ENCODE data around the gene CD3E. TPM values are rescaled to one million over a fixed set of nuclear protein-coding genes. Genes with fewer than 3 reads are reported as not detected.

The CD3E gene
- total and polyA plus RNA-seq, 2 of the 8 experiments (the other 6 are each of a cell fraction or from before 2014, with no cell fraction given): not detected

DNA sequence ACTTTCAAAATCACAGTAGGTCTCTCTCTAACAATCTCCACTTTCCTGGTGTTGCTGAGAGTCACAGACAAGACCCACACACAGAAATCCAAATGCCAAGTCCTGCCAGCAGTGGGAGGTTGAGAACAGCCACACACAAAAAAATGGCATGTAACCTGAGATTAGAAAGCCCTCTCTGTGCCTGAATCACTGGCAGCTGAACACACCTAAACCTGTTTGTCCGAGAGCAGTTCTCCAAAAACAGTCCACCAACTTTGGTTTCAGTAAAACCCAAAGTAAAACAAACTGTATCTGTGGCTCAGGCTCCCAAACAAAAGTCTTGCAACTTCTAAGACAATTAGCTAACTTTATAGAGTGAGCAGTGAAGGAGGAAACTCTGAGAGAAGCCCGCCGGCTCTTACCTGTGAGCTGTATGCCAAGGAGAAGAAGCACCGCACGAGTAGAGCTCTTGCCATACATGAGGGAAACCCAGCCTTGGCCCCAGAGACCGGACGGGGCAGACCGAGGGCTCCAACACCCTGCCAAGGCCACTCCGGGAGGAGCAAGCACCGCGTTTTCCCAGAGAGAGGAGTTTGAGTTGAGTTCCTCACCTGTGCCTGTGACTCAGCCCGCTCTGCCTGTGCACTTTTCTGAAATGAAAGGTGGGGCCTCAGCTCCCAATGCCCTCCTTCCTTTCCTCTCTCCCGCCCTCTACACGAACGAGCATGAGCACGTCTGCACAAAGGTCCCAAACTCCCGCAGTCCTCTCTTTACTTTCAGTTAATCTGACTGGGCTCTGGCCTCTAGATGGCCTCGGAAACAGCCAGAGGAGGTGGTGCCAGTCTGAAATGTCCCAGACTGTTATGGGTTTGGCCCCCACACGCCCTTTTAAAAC is 40.6 kb upstream of the CD3E start, which contains the start of gene MPZL2:
MPZL2 (minus strand) TSS at position 603 of the 874 bp plus-strand sequence; CDS start at position 459, 144 bp downstream.
- Histone ChIP-seq H4K20me1 (replicated peaks in 1 of 2; ENCODE audit: control insufficient read depth in 1 of 2, insufficient read depth in 2 of 2, low read length in 2 of 2) (no peaks in the 10 kb centered on the region), H2BK120ac (replicated peaks; ENCODE audit: low read depth, low read length) (no peak within 1 kb of the TSS), H2AK5ac (ENCODE audit: low read depth, low read length) (no peak within 1 kb of the TSS), H2BK5ac (ENCODE audit: low read depth, low read length) (no peak within 1 kb of the TSS), H3K36me3 (ENCODE audit: control insufficient read depth in 2 of 4, insufficient read depth in 4 of 4, low read length in 3 of 4) (no peaks in the 10 kb centered on the region), H3K23ac (ENCODE audit: insufficient read length) (no peak within 1 kb of the TSS), H3K4ac (replicated peaks; ENCODE audit: insufficient read length, low read depth, low read length) (peak within 1 kb of the TSS; percentile 69), H4K5ac (ENCODE audit: insufficient read length, low read depth, low read length) (no peak within 1 kb of the TSS), H3K4me3 (ENCODE audit: extremely low read depth in 1 of 4, insufficient read depth in 2 of 4, low read depth in 3 of 4, low read length in 4 of 4) (peak within 1 kb of the TSS; percentile 28 to 59 (median 38); a peak in 7 of 8 replicates), H4K91ac (replicated peaks; ENCODE audit: insufficient read length, low read length) (peak within 1 kb of the TSS; percentile 23), H2BK12ac (ENCODE audit: low read depth, low read length) (peak within 1 kb of the TSS; percentile 30), H3K23me2 (ENCODE audit: low read depth, low read length) (peaks cover 5% of the 10 kb centered on the region; the same call in 1 of the 2 replicates), H2BK20ac (ENCODE audit: low read length) (peak within 1 kb of the TSS; percentile 66; the same call in 1 of the 2 replicates), H3K79me1 (ENCODE audit: low read depth, low read length) (no peaks in the 10 kb centered on the region), H3K27me3 (replicated peaks in 1 of 4; ENCODE audit: control insufficient read depth in 3 of 4, extremely low read depth in 1 of 4, insufficient read depth in 3 of 4, low read length in 3 of 4) (peaks cover 1 to 42% (median 30%) of the 10 kb centered on the region in 4 experiments), H3K27ac (ENCODE audit: low read depth, low read length) (no peak within 1 kb of the TSS; the same call in 1 of the 2 replicates), H3K56ac (replicated peaks; ENCODE audit: insufficient read length, low read depth, low read length) (no peak within 1 kb of the TSS), H3K4me2 (ENCODE audit: insufficient read depth in 1 of 2, low read depth in 2 of 2, low read length in 2 of 2) (peak within 1 kb of the TSS; percentile 75 to 95), H3K14ac (ENCODE audit: insufficient read length) (no peak within 1 kb of the TSS), H3K18ac (ENCODE audit: extremely low read depth, low read length) (peak within 1 kb of the TSS; percentile 79), H3K9ac (replicated peaks in 1 of 4; ENCODE audit: extremely low read depth in 1 of 4, low read depth in 3 of 4, low read length in 3 of 4) (peak within 1 kb of the TSS; percentile 14 to 57 (median 28); a peak in 5 of 7 replicates), H2AFZ (ENCODE audit: low read length) (peak within 1 kb of the TSS; percentile 86), H3K79me2 (ENCODE audit: control insufficient read depth in 1 of 2, insufficient read depth in 2 of 2, low read length in 2 of 2) (no peaks in the 10 kb centered on the region), H3K9me3 (ENCODE audit: insufficient read depth in 2 of 2, low read depth in 1 of 2, low read length in 1 of 2) (no peaks in the 10 kb centered on the region), H3K4me1 (replicated peaks in 1 of 4; ENCODE audit: control insufficient read depth in 3 of 4, insufficient read depth in 4 of 4, low read length in 3 of 4) (peaks cover 3 to 11% (median 4%) of the 10 kb centered on the region in 4 experiments; a peak in 4 of 7 replicates), H2BK15ac (ENCODE audit: low read length) (0 out of 2 replicates have a peak within 1 kb of the TSS, but pooled peaks have one; percentile 53), H4K8ac (ENCODE audit: extremely low read depth, insufficient read depth, low read length) (no peak within 1 kb of the TSS)
- DNase-seq (ENCODE audit: low read depth in 1 of 2, low spot score in 2 of 2) (peak in 1 of 2 experiments; percentile 70), FAIRE-seq (peak; percentile 39)
- ChIA-PET CTCF (ENCODE audit: partially characterized antibody) (interaction anchor here (0.6 to 2.6 kb wide), 17 partner anchors 10 to 420 kb away, joined by 3 to 15 read pairs (median 6); partner anchors contain the start of gene JAML), POLR2A (ENCODE audit: partially characterized antibody) (interaction anchor here (0.7 to 1.5 kb wide), 6 partner anchors 11 to 126 kb away, joined by 3 to 6 read pairs (median 4); partner anchors contain the start of gene MPZL3)
- 10% methylated on average over 19 of the region's 19 CpGs; no CpG with 5 or more reads in 1 of the 2 experiments for WGBS, 2 experiments (ENCODE audit: extremely low coverage in 1 of 2, insufficient coverage in 1 of 2, insufficient read length in 1 of 2, insufficient replicate concordance in 2 of 2, low coverage in 1 of 2, low lambda C conversion rate in 2 of 2, missing lambda C conversion rate in 1 of 2)
- TF ChIP-seq MAFK (IDR thresholded peaks at IDR 0.05; ENCODE audit: low read depth, low read length) (no peak), HDAC6 (IDR thresholded peaks at IDR 0.05; ENCODE audit: low read depth, low read length) (no peak), SIN3A (conservative IDR thresholded peaks at IDR 0.05 in 1 of 2, IDR thresholded peaks at IDR 0.05 in 1 of 2; ENCODE audit: low read depth in 1 of 2, low read length in 2 of 2) (no peak), NANOG (IDR thresholded peaks at IDR 0.05; ENCODE audit: insufficient read depth, low read depth, low read length, poor library complexity, severe bottlenecking) (no peak)
- TF ChIP-seq, protein P1, sequence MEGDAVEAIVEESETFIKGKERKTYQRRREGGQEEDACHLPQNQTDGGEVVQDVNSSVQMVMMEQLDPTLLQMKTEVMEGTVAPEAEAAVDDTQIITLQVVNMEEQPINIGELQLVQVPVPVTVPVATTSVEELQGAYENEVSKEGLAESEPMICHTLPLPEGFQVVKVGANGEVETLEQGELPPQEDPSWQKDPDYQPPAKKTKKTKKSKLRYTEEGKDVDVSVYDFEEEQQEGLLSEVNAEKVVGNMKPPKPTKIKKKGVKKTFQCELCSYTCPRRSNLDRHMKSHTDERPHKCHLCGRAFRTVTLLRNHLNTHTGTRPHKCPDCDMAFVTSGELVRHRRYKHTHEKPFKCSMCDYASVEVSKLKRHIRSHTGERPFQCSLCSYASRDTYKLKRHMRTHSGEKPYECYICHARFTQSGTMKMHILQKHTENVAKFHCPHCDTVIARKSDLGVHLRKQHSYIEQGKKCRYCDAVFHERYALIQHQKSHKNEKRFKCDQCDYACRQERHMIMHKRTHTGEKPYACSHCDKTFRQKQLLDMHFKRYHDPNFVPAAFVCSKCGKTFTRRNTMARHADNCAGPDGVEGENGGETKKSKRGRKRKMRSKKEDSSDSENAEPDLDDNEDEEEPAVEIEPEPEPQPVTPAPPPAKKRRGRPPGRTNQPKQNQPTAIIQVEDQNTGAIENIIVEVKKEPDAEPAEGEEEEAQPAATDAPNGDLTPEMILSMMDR (IDR thresholded peaks at IDR 0.05; ENCODE audit: control extremely low read depth in 1 of 3, insufficient read depth in 1 of 3, low read depth in 1 of 3, low read length in 3 of 3): peak in 1 of 3 experiments; percentile 19; a peak in 1 of 4 replicates
- TF ChIP-seq, protein P2, sequence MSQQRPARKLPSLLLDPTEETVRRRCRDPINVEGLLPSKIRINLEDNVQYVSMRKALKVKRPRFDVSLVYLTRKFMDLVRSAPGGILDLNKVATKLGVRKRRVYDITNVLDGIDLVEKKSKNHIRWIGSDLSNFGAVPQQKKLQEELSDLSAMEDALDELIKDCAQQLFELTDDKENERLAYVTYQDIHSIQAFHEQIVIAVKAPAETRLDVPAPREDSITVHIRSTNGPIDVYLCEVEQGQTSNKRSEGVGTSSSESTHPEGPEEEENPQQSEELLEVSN (IDR thresholded peaks at IDR 0.05): peak; percentile 58

Data from H1 (cell line).